B cell (primary cell): ENCODE data around the gene MVB12B. TPM values are rescaled to one million over a fixed set of nuclear protein-coding genes. Genes with fewer than 3 reads are reported as not detected.

Experiments used
- ATAC-seq: fragments of 200-7000 bp; cut with Tn5 transposase; one replicate; pipeline ENCODE4 v1.10.0; 2021; ENCODE audit warnings: low read depth, mild to moderate bottlenecking, moderate number of reproducible peaks, moderate library complexity
- CTCF ChIA-PET: fragments of 350-600 bp; sonication (Branson Sonifier 250); formaldehyde crosslinking; loops from one replicate; lab custom pipeline; 2021; ENCODE audit warnings: antibody characterized with exemption, inconsistent platforms; lab: Charles Lee
- POLR2A ChIA-PET: fragments of 350-600 bp; sonication (Branson Sonifier 250); formaldehyde crosslinking; loops from one replicate; lab custom pipeline; 2021; ENCODE audit warnings: antibody characterized with exemption; lab: Charles Lee
- DNase-seq: peaks from one replicate; pipeline ENCODE4 v3.0.0; 2013
- H2AFZ ChIP-seq: 2 replicates; pipeline ENCODE4 v1.6.1; 2012; ENCODE audit warnings: mild to moderate bottlenecking, low read depth, low read length; ENCODE audit not compliant: insufficient read depth, poor library complexity, severe bottlenecking
- H3K27ac ChIP-seq, 2 donors: 1 replicate in 1 of 2; 2 replicates in 1 of 2; pipeline ENCODE4 v1.5.1; 2012 to 2013; ENCODE audit warnings: low read length in 2 of 2, mild to moderate bottlenecking in 2 of 2, moderate library complexity in 1 of 2
- H3K27me3 ChIP-seq, 4 experiments: fragments of 200-600 bp in 1 of 4; sonication (generic) in 1 of 4; replicated peaks in 1 of 4; 1 replicate in 2 of 4; 2 replicates in 2 of 4; pipeline versions ENCODE4 v1.6.1 to v1.7.0; 2013 to 2016; ENCODE audit warnings: low read length in 3 of 4, mild to moderate bottlenecking in 2 of 4, mixed read lengths in 1 of 4, moderate library complexity in 1 of 4; ENCODE audit not compliant: insufficient read depth in 4 of 4, control insufficient read depth in 3 of 4; ENCODE audit errors: control extremely low read depth in 1 of 4
- H3K36me3 ChIP-seq, 2 experiments: replicated peaks in 1 of 2; 1 replicate in 1 of 2; 2 replicates in 1 of 2; pipeline versions ENCODE4 v1.6.1 to v1.7.1; 2013; ENCODE audit warnings: low read length in 1 of 2; ENCODE audit not compliant: insufficient read depth in 2 of 2, control insufficient read depth in 1 of 2; ENCODE audit errors: control extremely low read depth in 1 of 2, extremely low read depth in 1 of 2
- H3K4me1 ChIP-seq, 2 donors: fragments of 200-600 bp in 1 of 2; sonication (generic) in 1 of 2; 1 replicate in 1 of 2; 2 replicates in 1 of 2; pipeline versions ENCODE4 v1.5.1 to v1.6.1; 2013 to 2017; ENCODE audit warnings: low read length in 2 of 2; ENCODE audit not compliant: control insufficient read depth in 2 of 2, insufficient read depth in 2 of 2
- H3K4me2 ChIP-seq: replicated peaks from 2 replicates; pipeline ENCODE3; 2012; ENCODE audit warnings: mild to moderate bottlenecking, low read depth, low read length; ENCODE audit not compliant: poor library complexity, severe bottlenecking
- H3K4me3 ChIP-seq, 5 experiments: fragments of 200-600 bp in 1 of 5; sonication (generic) in 1 of 5; 1 replicate in 3 of 5; 2 replicates in 2 of 5; pipeline versions ENCODE4 v1.5.1 to v1.7.0; 2011 to 2016; ENCODE audit warnings: low read length in 4 of 5, mild to moderate bottlenecking in 4 of 5, low read depth in 2 of 5, control low read depth in 1 of 5, moderate library complexity in 1 of 5; ENCODE audit not compliant: insufficient read depth in 1 of 5; ENCODE audit errors: control extremely low read depth in 1 of 5, extremely low read depth in 1 of 5
- H3K79me2 ChIP-seq: fragments of 200-600 bp; sonication (generic); one replicate; pipeline ENCODE4 v1.6.0; 2016; ENCODE audit warnings: low read length; ENCODE audit not compliant: control insufficient read depth, insufficient read depth
- H3K9ac ChIP-seq: fragments of 200-600 bp; sonication (generic); 2 replicates; pipeline ENCODE4 v1.6.1; 2017; ENCODE audit warnings: mild to moderate bottlenecking, low read length, moderate library complexity
- H3K9me3 ChIP-seq, 3 donors: one replicate each; pipeline versions ENCODE4 v1.6.1 to v1.7.1; 2013; ENCODE audit warnings: low read length in 2 of 3; ENCODE audit not compliant: control insufficient read depth in 2 of 3, insufficient read depth in 1 of 3; ENCODE audit errors: control extremely low read depth in 1 of 3
- H4K20me1 ChIP-seq: 2 replicates; pipeline ENCODE4 v1.6.0; 2012; ENCODE audit warnings: mild to moderate bottlenecking, low read length; ENCODE audit not compliant: insufficient read depth, control insufficient read depth, poor library complexity, severe bottlenecking
- H3K27ac Mint-ChIP-seq: one replicate; pipeline ENCODE4 v1.8.0; 2021; ENCODE audit warnings: mixed read lengths
- H3K27me3 Mint-ChIP-seq: one replicate; pipeline ENCODE4 v1.8.0; 2021; ENCODE audit warnings: mixed read lengths
- H3K4me1 Mint-ChIP-seq: one replicate; pipeline ENCODE4 v1.8.0; 2021; ENCODE audit warnings: mixed read lengths
- H3K4me3 Mint-ChIP-seq: one replicate; pipeline ENCODE4 v1.8.0; 2021; ENCODE audit warnings: mixed read lengths
- H3K9me3 Mint-ChIP-seq: one replicate; pipeline ENCODE4 v1.8.0; 2022; ENCODE audit warnings: mixed read lengths; ENCODE audit not compliant: insufficient read depth
- EZH2 ChIP-seq: IDR thresholded peaks from 2 replicates; pipeline ENCODE4 v1.6.1; 2012; ENCODE audit warnings: borderline replicate concordance, low read depth, mild to moderate bottlenecking, moderate library complexity, low read length; ENCODE audit not compliant: insufficient read depth, poor library complexity, severe bottlenecking
- WGBS: methylation state at CpG from one replicate; pipeline ENCODE4 v1.1.5; 2013; ENCODE audit warnings: missing lambda C conversion rate; ENCODE audit not compliant: insufficient coverage; 5-methylcytosine and 5-hydroxymethylcytosine counted together
- intact Hi-C: fragments of 100-400 bp; cut with micrococcal nuclease; formaldehyde crosslinking; loops from one replicate; pipeline ENCODE4 v1.10.0; 2022
- polyA plus RNA-seq: library from polyadenylated mRNA; depleted of rRNA; stranded (reverse); fragments of >200 nt; gene quantifications from 2 replicates; pipeline ENCODE4 v1.2.3, GENCODE V29; 2012
- total RNA-seq, 2 donors: library from RNA; stranded (reverse); fragments of 120-200 nt in 1 of 2; gene quantifications; 1 replicate in 1 of 2; 2 replicates in 1 of 2; pipeline versions ENCODE4 v1.2.3 to v1.2.4, GENCODE V29; 2013 to 2022
- TF ChIP-seq, protein P1 (sequence below): fragments of 200-600 bp; IDR thresholded peaks from one replicate; pipeline ENCODE4 v1.8.0; 2022; ENCODE audit warnings: antibody characterized with exemption, mild to moderate bottlenecking

Gene MVB12B
- total and polyA plus RNA-seq, 2 donors (not counting 1 experiment from before 2014, with no cell fraction given): 1.2 to 9.8 TPM

- WGBS: 96% methylated on average over 7 of the region's 7 CpGs
- ATAC-seq (no peak), DNase-seq (no peak)
- H3K27ac Mint-ChIP-seq: no peak overlapping the region
- CTCF ChIA-PET: no interaction called here
- H4K20me1 ChIP-seq: no peaks in the 10 kb centered on the region
- no peak overlapping the region for H3K4me3 Mint-ChIP-seq
- H3K9ac ChIP-seq: no peak overlapping the region
- H3K4me1 ChIP-seq: no peaks in the 10 kb centered on the region
- TF ChIP-seq EZH2: no peak
- TF ChIP-seq, protein P1, sequence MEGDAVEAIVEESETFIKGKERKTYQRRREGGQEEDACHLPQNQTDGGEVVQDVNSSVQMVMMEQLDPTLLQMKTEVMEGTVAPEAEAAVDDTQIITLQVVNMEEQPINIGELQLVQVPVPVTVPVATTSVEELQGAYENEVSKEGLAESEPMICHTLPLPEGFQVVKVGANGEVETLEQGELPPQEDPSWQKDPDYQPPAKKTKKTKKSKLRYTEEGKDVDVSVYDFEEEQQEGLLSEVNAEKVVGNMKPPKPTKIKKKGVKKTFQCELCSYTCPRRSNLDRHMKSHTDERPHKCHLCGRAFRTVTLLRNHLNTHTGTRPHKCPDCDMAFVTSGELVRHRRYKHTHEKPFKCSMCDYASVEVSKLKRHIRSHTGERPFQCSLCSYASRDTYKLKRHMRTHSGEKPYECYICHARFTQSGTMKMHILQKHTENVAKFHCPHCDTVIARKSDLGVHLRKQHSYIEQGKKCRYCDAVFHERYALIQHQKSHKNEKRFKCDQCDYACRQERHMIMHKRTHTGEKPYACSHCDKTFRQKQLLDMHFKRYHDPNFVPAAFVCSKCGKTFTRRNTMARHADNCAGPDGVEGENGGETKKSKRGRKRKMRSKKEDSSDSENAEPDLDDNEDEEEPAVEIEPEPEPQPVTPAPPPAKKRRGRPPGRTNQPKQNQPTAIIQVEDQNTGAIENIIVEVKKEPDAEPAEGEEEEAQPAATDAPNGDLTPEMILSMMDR: no peak
- POLR2A ChIA-PET: no interaction called here
- H3K79me2 ChIP-seq: no peaks in the 10 kb centered on the region
- H3K9me3 ChIP-seq: no peaks in the 10 kb centered on the region
- no peak overlapping the region for H3K4me3 ChIP-seq
- no peaks in the 10 kb centered on the region for H3K36me3 ChIP-seq
- H3K27me3 ChIP-seq: no peaks in the 10 kb centered on the region
- no peak overlapping the region for H3K27ac ChIP-seq
- no peak overlapping the region for H3K4me2 ChIP-seq
- H3K27me3 Mint-ChIP-seq: no peaks in the 10 kb centered on the region
- no peaks in the 10 kb centered on the region for H3K9me3 Mint-ChIP-seq
- intact Hi-C loops: no loop called here
- no peaks in the 10 kb centered on the region for H3K4me1 Mint-ChIP-seq
- H2AFZ ChIP-seq: no peak overlapping the region
Measured at GRCh38 chr9:126459126-126459525, 132.5 kb downstream of the MVB12B start.

GRCh38 chr9:126459546-126459945, 132.9 kb downstream of the MVB12B start:
- no peak for ATAC-seq
- CTCF ChIA-PET: no interaction called here
- no peaks in the 10 kb centered on the region for H3K36me3 ChIP-seq
- H3K27ac ChIP-seq: no peak overlapping the region
- Mint-ChIP-seq H3K27ac (no peak overlapping the region), H3K4me1 (no peaks in the 10 kb centered on the region), H3K27me3 (no peaks in the 10 kb centered on the region), H3K9me3 (no peaks in the 10 kb centered on the region), H3K4me3 (no peak overlapping the region)
- intact Hi-C loops: no loop called here
- H3K4me2 ChIP-seq: no peak overlapping the region
- no peaks in the 10 kb centered on the region for H3K9me3 ChIP-seq
- no peak overlapping the region for H3K4me3 ChIP-seq
- 95% methylated on average over 15 of the region's 16 CpGs for WGBS
- no peak overlapping the region for H2AFZ ChIP-seq
- H3K79me2 ChIP-seq: no peaks in the 10 kb centered on the region
- POLR2A ChIA-PET: no interaction called here
- no peaks in the 10 kb centered on the region for H4K20me1 ChIP-seq
- no peak overlapping the region for H3K9ac ChIP-seq
- no peaks in the 10 kb centered on the region for H3K27me3 ChIP-seq
- DNase-seq: no peak
- H3K4me1 ChIP-seq: no peaks in the 10 kb centered on the region
- TF ChIP-seq, protein P1: no peak
- TF ChIP-seq EZH2: no peak
